Measurements from ENCODE around the gene SERPINB4.
"Not testable (repeated sequence)": the region's sequence is repeated elsewhere in the genome, so short reads cannot be mapped to it uniquely, and the experiment has no call there.

Gene SERPINB4

DNA sequence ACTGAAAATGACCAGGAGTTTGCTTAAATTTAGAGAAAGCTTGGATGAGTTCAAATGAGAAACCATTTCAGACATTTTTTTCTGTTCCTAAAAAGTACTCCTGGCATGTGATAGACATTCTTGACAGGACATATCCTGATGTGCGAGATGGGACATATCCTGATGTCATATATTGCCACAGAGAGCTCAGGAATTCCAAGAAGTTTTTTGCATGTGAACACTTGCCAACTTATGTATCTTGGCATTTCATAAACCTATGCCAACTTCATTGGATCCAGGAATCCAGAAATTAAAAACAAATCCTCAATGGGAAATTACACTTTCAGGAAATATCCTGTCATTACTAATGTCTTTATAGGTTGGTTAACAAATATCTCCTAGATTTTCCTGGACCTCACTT, 20.5 kb upstream of the SERPINB4 start:
- no peaks in the 10 kb centered on the region for H4K20me1 ChIP-seq (ENCODE audit: low read depth, low read length)
- no peak overlapping the region for H3K9ac ChIP-seq (ENCODE audit: low read length)
- H3K4me3 ChIP-seq (ENCODE audit: insufficient read depth, low read length, poor library complexity, severe bottlenecking): no peak overlapping the region
- no peaks in the 10 kb centered on the region for H3K9me3 ChIP-seq (ENCODE audit: insufficient read depth, low read length)
- no peaks in the 10 kb centered on the region for H3K27me3 ChIP-seq (ENCODE audit: low read length)
- H3K4me2 ChIP-seq (ENCODE audit: low read depth, low read length, poor library complexity, severe bottlenecking): no peak overlapping the region
- no peaks in the 10 kb centered on the region for H3K36me3 ChIP-seq (ENCODE audit: low read length)
- H3K27ac ChIP-seq (ENCODE audit: low read depth, low read length): no peak overlapping the region
- no peaks in the 10 kb centered on the region for H3F3A ChIP-seq (ENCODE audit: insufficient read depth)
- H3K79me2 ChIP-seq (ENCODE audit: insufficient read depth, low read length): no peaks in the 10 kb centered on the region
- no peak for TF ChIP-seq EZH2phosphoT487 (conservative IDR thresholded peaks at IDR 0.05; ENCODE audit: low read length)
- TF ChIP-seq CTCF (IDR thresholded peaks at IDR 0.05; ENCODE audit: insufficient read depth, low read length, poor library complexity, severe bottlenecking): no peak
- no peaks in the 10 kb centered on the region for H3K9me2 ChIP-seq (replicated peaks; ENCODE audit: insufficient read depth, low read length)
- no peak overlapping the region for H2AFZ ChIP-seq (ENCODE audit: low read depth, low read length, severe bottlenecking)

- H3K9me2 ChIP-seq (replicated peaks; ENCODE audit: insufficient read depth, low read length); H2AFZ ChIP-seq (ENCODE audit: low read depth, low read length, severe bottlenecking); H3K9me3 ChIP-seq (ENCODE audit: insufficient read depth, low read length); H3K79me2 ChIP-seq (ENCODE audit: insufficient read depth, low read length); H3K36me3 ChIP-seq (ENCODE audit: low read length); H3K27me3 ChIP-seq (ENCODE audit: low read length); H3K4me3 ChIP-seq (ENCODE audit: insufficient read depth, low read length, poor library complexity, severe bottlenecking); H3F3A ChIP-seq (ENCODE audit: insufficient read depth); H3K4me2 ChIP-seq (ENCODE audit: low read depth, low read length, poor library complexity, severe bottlenecking); H3K27ac ChIP-seq (ENCODE audit: low read depth, low read length); H3K9ac ChIP-seq (ENCODE audit: low read length); H4K20me1 ChIP-seq (ENCODE audit: low read depth, low read length): not testable (repeated sequence)
Observed at GRCh38 chr18:63661750-63662149, 17.7 kb upstream of the SERPINB4 start, which contains the start of gene SERPINB3. Gene SERPINB3 (minus strand): TSS chr18:63661893. CDS start chr18:63661216, 677 bp downstream.

DNA sequence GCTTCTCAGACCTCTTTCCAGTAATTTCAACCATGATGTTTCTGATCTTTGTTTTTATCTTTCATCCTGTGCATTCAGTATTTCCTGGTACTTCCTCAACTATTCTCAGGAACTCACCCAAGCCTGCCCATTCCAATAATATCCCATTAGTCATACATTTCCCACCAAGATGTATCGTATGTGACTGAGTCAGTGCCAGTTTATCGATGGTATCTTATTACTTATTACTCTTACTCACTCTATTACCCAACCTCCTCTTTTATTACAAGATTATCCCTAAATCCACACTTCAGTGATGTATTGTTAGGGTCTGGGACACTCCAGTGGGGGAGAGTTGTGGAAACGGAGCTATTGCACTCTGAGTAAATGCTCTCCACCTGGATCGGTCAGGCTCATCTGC, 14.9 kb upstream of the SERPINB4 start:
- H3K9ac ChIP-seq (ENCODE audit: low read length); H3K36me3 ChIP-seq (ENCODE audit: low read length); H3F3A ChIP-seq (ENCODE audit: insufficient read depth); H3K27me3 ChIP-seq (ENCODE audit: low read length); H3K9me3 ChIP-seq (ENCODE audit: insufficient read depth, low read length); H3K9me2 ChIP-seq (replicated peaks; ENCODE audit: insufficient read depth, low read length); H3K27ac ChIP-seq (ENCODE audit: low read depth, low read length); H3K79me2 ChIP-seq (ENCODE audit: insufficient read depth, low read length); H3K4me3 ChIP-seq (ENCODE audit: insufficient read depth, low read length, poor library complexity, severe bottlenecking); H2AFZ ChIP-seq (ENCODE audit: low read depth, low read length, severe bottlenecking); H4K20me1 ChIP-seq (ENCODE audit: low read depth, low read length); H3K4me2 ChIP-seq (ENCODE audit: low read depth, low read length, poor library complexity, severe bottlenecking): not testable (repeated sequence)

GRCh38 chr18:63650271-63650670, 6.2 kb upstream of the SERPINB4 start:
- H3K36me3 ChIP-seq (ENCODE audit: low read length); H3K4me3 ChIP-seq (ENCODE audit: insufficient read depth, low read length, poor library complexity, severe bottlenecking); H4K20me1 ChIP-seq (ENCODE audit: low read depth, low read length); H3F3A ChIP-seq (ENCODE audit: insufficient read depth); H3K27ac ChIP-seq (ENCODE audit: low read depth, low read length); H3K27me3 ChIP-seq (ENCODE audit: low read length); H3K4me2 ChIP-seq (ENCODE audit: low read depth, low read length, poor library complexity, severe bottlenecking); H3K9me2 ChIP-seq (replicated peaks; ENCODE audit: insufficient read depth, low read length); H3K9ac ChIP-seq (ENCODE audit: low read length); H2AFZ ChIP-seq (ENCODE audit: low read depth, low read length, severe bottlenecking); H3K9me3 ChIP-seq (ENCODE audit: insufficient read depth, low read length); H3K79me2 ChIP-seq (ENCODE audit: insufficient read depth, low read length): not testable (repeated sequence)

- Histone ChIP-seq H3K36me3 (ENCODE audit: low read length) (no peaks in the 10 kb centered on the region), H3K27me3 (ENCODE audit: low read length) (no peaks in the 10 kb centered on the region), H3K4me2 (ENCODE audit: low read depth, low read length, poor library complexity, severe bottlenecking) (no peak overlapping the region), H3K27ac (ENCODE audit: low read depth, low read length) (no peak overlapping the region), H3K9me3 (ENCODE audit: insufficient read depth, low read length) (no peaks in the 10 kb centered on the region), H3F3A (ENCODE audit: insufficient read depth) (no peaks in the 10 kb centered on the region), H4K20me1 (ENCODE audit: low read depth, low read length) (no peaks in the 10 kb centered on the region), H3K9me2 (replicated peaks; ENCODE audit: insufficient read depth, low read length) (no peaks in the 10 kb centered on the region), H3K4me3 (ENCODE audit: insufficient read depth, low read length, poor library complexity, severe bottlenecking) (no peak overlapping the region), H3K9ac (ENCODE audit: low read length) (no peak overlapping the region), H2AFZ (ENCODE audit: low read depth, low read length, severe bottlenecking) (no peak overlapping the region), H3K79me2 (ENCODE audit: insufficient read depth, low read length) (no peaks in the 10 kb centered on the region)
- no peak for TF ChIP-seq EZH2phosphoT487 (conservative IDR thresholded peaks at IDR 0.05; ENCODE audit: low read length)
- no peak for TF ChIP-seq CTCF (IDR thresholded peaks at IDR 0.05; ENCODE audit: insufficient read depth, low read length, poor library complexity, severe bottlenecking)
Observed at GRCh38 chr18:63648241-63648640, 4.2 kb upstream of the SERPINB4 start.
